ENCODE measurements around the gene RPS21.

RPS21 gene

GRCh38 chr20:62426699-62427131 is 39.8 kb downstream of the RPS21 start:
- no peak for DNase-seq (ENCODE audit: low read depth)

- no peak for DNase-seq (ENCODE audit: low read depth)
Measured at GRCh38 chr20:62427172-62428001, 40.5 kb downstream of the RPS21 start, which contains the start of gene RBBP8NL. RBBP8NL (minus strand) TSS chr20:62427539; CDS start chr20:62419647, 7,892 bp downstream.

GRCh38 chr20:62428002-62428372 is 41.1 kb downstream of the RPS21 start:
- DNase-seq (ENCODE audit: low read depth): no peak

GRCh38 chr20:62428396-62429295 is 41.7 kb downstream of the RPS21 start:
- DNase-seq (ENCODE audit: low read depth): peak; percentile 10

- no peak for DNase-seq (ENCODE audit: low read depth)
Measured at GRCh38 chr20:62429455-62430310, 42.8 kb downstream of the RPS21 start.

GRCh38 chr20:62430311-62430853 is 43.5 kb downstream of the RPS21 start:
- DNase-seq (ENCODE audit: low read depth): no peak

GRCh38 chr20:62430866-62431447 is 44.1 kb downstream of the RPS21 start:
- no peak for DNase-seq (ENCODE audit: low read depth)

- DNase-seq (ENCODE audit: low read depth): peak; percentile 14
Measured at GRCh38 chr20:62433658-62434497, 47.0 kb downstream of the RPS21 start.

- no peak for DNase-seq (ENCODE audit: low read depth)
Measured at GRCh38 chr20:62436692-62437091, 49.8 kb downstream of the RPS21 start.

- DNase-seq (ENCODE audit: low read depth): no peak
Measured at GRCh38 chr20:62437496-62437895, 50.6 kb downstream of the RPS21 start.

GRCh38 chr20:62437927-62438326 is 51.0 kb downstream of the RPS21 start:
- no peak for DNase-seq (ENCODE audit: low read depth)
